ENCODE data around the gene GYG2. TPM values are rescaled to one million over a fixed set of nuclear protein-coding genes. Genes with fewer than 3 reads are reported as not detected.

The GYG2 gene
- total RNA-seq, 1 experiment from 2014 or later = not detected

DNA sequence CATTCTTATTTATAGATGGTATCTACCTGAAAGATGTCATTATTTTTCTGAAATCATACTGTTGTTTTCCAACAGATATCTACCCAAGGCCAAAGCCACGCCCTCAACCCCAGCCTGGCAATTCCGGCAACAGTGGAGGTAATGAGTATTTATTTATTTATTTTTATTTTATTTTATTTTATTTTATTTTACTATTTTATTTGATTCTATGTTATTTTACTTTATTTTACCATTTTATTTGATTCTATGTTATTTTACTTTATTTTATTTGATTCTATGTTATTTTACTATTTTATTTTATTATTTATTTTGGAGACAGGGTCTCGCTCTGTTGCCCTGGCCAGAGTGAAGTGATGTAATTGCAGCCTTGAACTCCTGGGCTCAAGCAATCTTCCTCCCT is 39.2 kb upstream of the GYG2 start:
- no peak for ATAC-seq
- H3K9me2 ChIP-seq (ENCODE audit: insufficient read depth) = no peaks in the 10 kb centered on the region
- no peaks in the 10 kb centered on the region for H3K79me2 ChIP-seq (ENCODE audit: insufficient read depth, low read length)
- no peaks in the 10 kb centered on the region for H3K9me3 ChIP-seq (ENCODE audit: control insufficient read depth in 1 of 2, insufficient read depth in 1 of 2, low read depth in 1 of 2, low read length in 2 of 2)
- no peak overlapping the region for H3K4me2 ChIP-seq (ENCODE audit: low read length)
- no peak overlapping the region for H2AFZ ChIP-seq (ENCODE audit: low read depth, low read length, poor library complexity, severe bottlenecking)
- no TSS peak for BruUV-seq (replicated peaks)
- no peak for DNase-seq (ENCODE audit: low read depth, low spot score)
- no peaks in the 10 kb centered on the region for H4K20me1 ChIP-seq (ENCODE audit: insufficient read depth)
- TF ChIP-seq TCF7L2 (IDR thresholded peaks at IDR 0.05; ENCODE audit: borderline replicate concordance, extremely low read depth, insufficient read depth, insufficient read length) (no peak), ZNF274 (IDR thresholded peaks at IDR 0.05; ENCODE audit: low read depth, low read length) (no peak), EZH2phosphoT487 (IDR thresholded peaks at IDR 0.05; ENCODE audit: borderline replicate concordance) (no peak), CBX3 (IDR thresholded peaks at IDR 0.05; ENCODE audit: low read depth) (no peak)
- TF ChIP-seq, protein P1, sequence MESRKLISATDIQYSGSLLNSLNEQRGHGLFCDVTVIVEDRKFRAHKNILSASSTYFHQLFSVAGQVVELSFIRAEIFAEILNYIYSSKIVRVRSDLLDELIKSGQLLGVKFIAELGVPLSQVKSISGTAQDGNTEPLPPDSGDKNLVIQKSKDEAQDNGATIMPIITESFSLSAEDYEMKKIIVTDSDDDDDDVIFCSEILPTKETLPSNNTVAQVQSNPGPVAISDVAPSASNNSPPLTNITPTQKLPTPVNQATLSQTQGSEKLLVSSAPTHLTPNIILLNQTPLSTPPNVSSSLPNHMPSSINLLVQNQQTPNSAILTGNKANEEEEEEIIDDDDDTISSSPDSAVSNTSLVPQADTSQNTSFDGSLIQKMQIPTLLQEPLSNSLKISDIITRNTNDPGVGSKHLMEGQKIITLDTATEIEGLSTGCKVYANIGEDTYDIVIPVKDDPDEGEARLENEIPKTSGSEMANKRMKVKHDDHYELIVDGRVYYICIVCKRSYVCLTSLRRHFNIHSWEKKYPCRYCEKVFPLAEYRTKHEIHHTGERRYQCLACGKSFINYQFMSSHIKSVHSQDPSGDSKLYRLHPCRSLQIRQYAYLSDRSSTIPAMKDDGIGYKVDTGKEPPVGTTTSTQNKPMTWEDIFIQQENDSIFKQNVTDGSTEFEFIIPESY (IDR thresholded peaks at IDR 0.05; ENCODE audit: extremely low read depth, insufficient replicate concordance, low read length) = no peak
- TF ChIP-seq, protein P2, sequence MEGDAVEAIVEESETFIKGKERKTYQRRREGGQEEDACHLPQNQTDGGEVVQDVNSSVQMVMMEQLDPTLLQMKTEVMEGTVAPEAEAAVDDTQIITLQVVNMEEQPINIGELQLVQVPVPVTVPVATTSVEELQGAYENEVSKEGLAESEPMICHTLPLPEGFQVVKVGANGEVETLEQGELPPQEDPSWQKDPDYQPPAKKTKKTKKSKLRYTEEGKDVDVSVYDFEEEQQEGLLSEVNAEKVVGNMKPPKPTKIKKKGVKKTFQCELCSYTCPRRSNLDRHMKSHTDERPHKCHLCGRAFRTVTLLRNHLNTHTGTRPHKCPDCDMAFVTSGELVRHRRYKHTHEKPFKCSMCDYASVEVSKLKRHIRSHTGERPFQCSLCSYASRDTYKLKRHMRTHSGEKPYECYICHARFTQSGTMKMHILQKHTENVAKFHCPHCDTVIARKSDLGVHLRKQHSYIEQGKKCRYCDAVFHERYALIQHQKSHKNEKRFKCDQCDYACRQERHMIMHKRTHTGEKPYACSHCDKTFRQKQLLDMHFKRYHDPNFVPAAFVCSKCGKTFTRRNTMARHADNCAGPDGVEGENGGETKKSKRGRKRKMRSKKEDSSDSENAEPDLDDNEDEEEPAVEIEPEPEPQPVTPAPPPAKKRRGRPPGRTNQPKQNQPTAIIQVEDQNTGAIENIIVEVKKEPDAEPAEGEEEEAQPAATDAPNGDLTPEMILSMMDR (IDR thresholded peaks at IDR 0.05 in 2 of 3, conservative IDR thresholded peaks at IDR 0.05 in 1 of 3; ENCODE audit: borderline replicate concordance in 1 of 3, insufficient read depth in 1 of 3, low read depth in 2 of 3, low read length in 2 of 3) = no peak
- H3K36me3 ChIP-seq (ENCODE audit: control insufficient read depth in 1 of 2, insufficient read depth in 2 of 2, low read length in 2 of 2) = no peaks in the 10 kb centered on the region
- H3K4me1 ChIP-seq (ENCODE audit: control insufficient read depth in 1 of 2, insufficient read depth in 2 of 2, low read length in 2 of 2) = no peaks in the 10 kb centered on the region
- POLR2A ChIA-PET = no interaction called here
- intact Hi-C loops (cut with micrococcal nuclease) = no loop called here
- CTCF ChIA-PET = no interaction called here
- RAD21 ChIA-PET (ENCODE audit: low non-redundant PET in 1 of 2, low total read pairs in 2 of 2, uncharacterized antibody in 2 of 2, unreplicated experiment in 2 of 2) = no interaction called here
- H3K27me3 ChIP-seq (ENCODE audit: insufficient read depth, low read length) = no peaks in the 10 kb centered on the region
- H3K4me3 ChIP-seq (replicated peaks in 1 of 2; ENCODE audit: low read depth in 1 of 2, low read length in 2 of 2) = no peak overlapping the region
- H3K9ac ChIP-seq (ENCODE audit: low read length) = no peak overlapping the region
- H3K27ac ChIP-seq (ENCODE audit: low read depth, low read length) = no peak overlapping the region

Data from HCT116 (cell line).